ENCODE measurements around the gene EFHD1. TPM values are rescaled to one million over a fixed set of nuclear protein-coding genes. Genes with fewer than 3 reads are reported as not detected.
"Not testable (repeated sequence)": the region's sequence is repeated elsewhere in the genome, so short reads cannot be mapped to it uniquely, and the experiment has no call there.

EFHD1 gene
- total and polyA plus RNA-seq, 2 donors = 1.4 to 22.1 TPM

GRCh38 chr2:232697807-232698110, 64.4 kb downstream of the EFHD1 start:
- under 1% methylated on average over 11 of the region's 11 CpGs for WGBS
- peaks cover 5% of the 10 kb centered on the region for H3K4me1 ChIP-seq (ENCODE audit: insufficient read depth)
- peak overlapping the region; percentile 87 for H3K27ac ChIP-seq (ENCODE audit: low read depth)
- H3K4me3 ChIP-seq (ENCODE audit: low read depth, low read length) = peak overlapping the region; percentile 98
- DNase-seq (ENCODE audit: extremely low spot score) = no peak
- H3K36me3 ChIP-seq (ENCODE audit: insufficient read depth) = no peaks in the 10 kb centered on the region

GRCh38 chr2:232698556-232699091, 65.2 kb downstream of the EFHD1 start:
- Histone ChIP-seq H3K4me3 (ENCODE audit: low read depth, low read length) (no peak overlapping the region), H3K4me1 (ENCODE audit: insufficient read depth) (peaks cover 5% of the 10 kb centered on the region), H3K36me3 (ENCODE audit: insufficient read depth) (no peaks in the 10 kb centered on the region), H3K27ac (ENCODE audit: low read depth) (no peak overlapping the region)
- WGBS = 69% methylated on average over 4 of the region's 4 CpGs
- DNase-seq (ENCODE audit: extremely low spot score) = no peak

GRCh38 chr2:232699110-232699509, 65.7 kb downstream of the EFHD1 start:
- Histone ChIP-seq H3K4me1 (ENCODE audit: insufficient read depth) (peaks cover 5% of the 10 kb centered on the region), H3K36me3 (ENCODE audit: insufficient read depth) (no peaks in the 10 kb centered on the region), H3K27ac (ENCODE audit: low read depth) (no peak overlapping the region), H3K4me3 (ENCODE audit: low read depth, low read length) (no peak overlapping the region)
- 85% methylated on average over 2 of the region's 2 CpGs for WGBS
- no peak for DNase-seq (ENCODE audit: extremely low spot score)

- 94% methylated on average over 1 of the region's 1 CpG for WGBS
These were observed 66.8 kb downstream of the EFHD1 start for GRCh38 chr2:232700154-232700553.

DNA sequence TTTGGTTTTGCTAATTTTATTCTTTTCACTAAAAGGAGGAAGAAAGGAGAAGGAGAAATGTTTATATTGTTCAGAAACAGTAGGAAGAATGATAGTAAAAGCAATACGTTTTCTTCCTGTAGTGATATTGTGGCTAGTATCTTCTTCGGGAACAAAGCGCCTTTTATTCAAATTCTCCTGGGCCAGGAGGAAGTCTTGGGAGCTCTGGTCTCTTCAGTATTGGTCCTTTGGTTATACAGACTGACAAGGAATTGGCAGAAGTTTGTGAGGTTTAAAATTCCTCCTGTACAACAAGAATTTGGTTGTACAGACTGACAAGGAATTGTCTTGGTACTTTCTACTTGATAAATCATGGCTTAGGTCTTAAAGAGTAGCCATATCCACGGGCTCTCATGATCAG, 73.7 kb downstream of the EFHD1 start:
- WGBS = 87% methylated on average over 4 of the region's 4 CpGs
- H3K4me1 ChIP-seq (ENCODE audit: insufficient read depth) = no peaks in the 10 kb centered on the region
- H3K27ac ChIP-seq (ENCODE audit: low read depth) = no peak overlapping the region
- no peak overlapping the region for H3K4me3 ChIP-seq (ENCODE audit: low read depth, low read length)
- no peak for DNase-seq (ENCODE audit: extremely low spot score)
- H3K36me3 ChIP-seq (ENCODE audit: insufficient read depth) = no peaks in the 10 kb centered on the region

More at GRCh38 chr2:232700154-232700553, 66.8 kb downstream of the EFHD1 start:
- H3K27ac ChIP-seq (ENCODE audit: low read depth) = no peak overlapping the region
- DNase-seq (ENCODE audit: extremely low spot score) = no peak
- H3K4me3 ChIP-seq (ENCODE audit: low read depth, low read length) = no peak overlapping the region
- H3K4me1 ChIP-seq (ENCODE audit: insufficient read depth) = peaks cover 5% of the 10 kb centered on the region
- H3K36me3 ChIP-seq (ENCODE audit: insufficient read depth) = no peaks in the 10 kb centered on the region

DNA sequence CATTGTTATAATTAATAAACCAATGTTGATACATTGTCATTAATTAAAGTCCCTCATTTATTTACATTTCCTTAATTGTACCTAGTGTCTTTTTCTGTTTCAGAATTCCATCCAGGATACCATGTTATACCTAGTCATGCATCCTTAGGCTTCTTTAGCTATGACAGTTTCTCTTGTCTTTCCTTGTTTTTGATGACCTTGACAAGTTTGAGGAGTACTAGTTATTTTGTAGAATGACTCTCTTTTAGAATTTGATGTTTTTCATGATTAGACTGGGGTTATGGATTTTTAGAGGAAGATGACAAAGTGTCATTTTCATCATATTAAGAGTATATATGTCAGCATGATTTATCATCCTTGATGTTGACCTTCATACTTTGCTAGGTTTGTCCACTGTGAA, 80.1 kb downstream of the EFHD1 start:
- DNase-seq (ENCODE audit: extremely low spot score) = no peak
- Histone ChIP-seq H3K27ac (ENCODE audit: low read depth) (no peak overlapping the region), H3K4me3 (ENCODE audit: low read depth, low read length) (no peak overlapping the region), H3K36me3 (ENCODE audit: insufficient read depth) (peaks cover 2% of the 10 kb centered on the region), H3K4me1 (ENCODE audit: insufficient read depth) (no peaks in the 10 kb centered on the region)

- no peak overlapping the region for H3K27ac ChIP-seq (ENCODE audit: low read depth)
- DNase-seq (ENCODE audit: extremely low spot score) = no peak
- peaks cover 2% of the 10 kb centered on the region for H3K36me3 ChIP-seq (ENCODE audit: insufficient read depth)
- no peak overlapping the region for H3K4me3 ChIP-seq (ENCODE audit: low read depth, low read length)
- no peaks in the 10 kb centered on the region for H3K4me1 ChIP-seq (ENCODE audit: insufficient read depth)
- WGBS = 82% methylated on average over 3 of the region's 3 CpGs
These were observed 81.6 kb downstream of the EFHD1 start for GRCh38 chr2:232714969-232715368.

DNA sequence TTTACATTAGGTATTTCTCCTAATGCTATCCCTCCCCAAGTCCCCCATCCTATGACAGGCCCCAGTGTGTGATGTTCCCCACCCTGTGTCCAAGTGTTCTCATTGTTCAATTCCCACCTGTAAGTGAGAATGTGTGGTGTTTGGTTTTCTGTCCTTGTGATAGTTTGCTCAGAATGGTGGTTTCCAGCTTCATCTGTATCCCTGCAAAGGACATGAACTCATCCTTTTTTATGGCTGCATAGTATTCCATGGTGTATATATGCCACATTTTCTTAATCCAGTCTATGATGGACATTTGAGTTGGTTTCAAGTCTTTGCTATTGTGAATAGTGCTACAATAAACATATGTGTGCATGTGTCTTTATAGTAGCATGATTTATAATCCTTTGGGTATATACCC, 86.7 kb downstream of the EFHD1 start:
- DNase-seq (ENCODE audit: extremely low spot score); H3K36me3 ChIP-seq (ENCODE audit: insufficient read depth); H3K27ac ChIP-seq (ENCODE audit: low read depth); H3K4me3 ChIP-seq (ENCODE audit: low read depth, low read length); H3K4me1 ChIP-seq (ENCODE audit: insufficient read depth): not testable (repeated sequence)

DNA sequence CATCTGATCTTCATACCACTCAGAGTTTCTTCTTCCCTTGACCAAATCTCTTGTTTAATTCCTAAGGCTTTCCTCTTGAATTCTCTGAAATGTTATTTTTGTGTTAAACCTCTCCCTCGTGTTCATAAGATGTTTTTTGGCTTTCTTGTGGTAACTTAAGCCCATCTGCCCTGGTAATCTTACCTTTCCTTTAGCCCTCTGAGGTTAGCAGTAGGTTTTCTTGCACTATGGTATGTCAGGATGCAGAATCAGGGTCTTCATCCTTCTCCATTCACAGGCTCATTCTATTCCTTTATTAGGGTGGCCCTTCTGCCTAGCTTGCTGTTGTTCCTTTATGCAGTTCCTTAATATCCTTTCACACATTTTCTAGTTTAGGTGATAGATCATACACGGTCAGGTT, 87.9 kb downstream of the EFHD1 start:
- H3K36me3 ChIP-seq (ENCODE audit: insufficient read depth) = peaks cover 2% of the 10 kb centered on the region
- no peak overlapping the region for H3K4me3 ChIP-seq (ENCODE audit: low read depth, low read length)
- no peak for DNase-seq (ENCODE audit: extremely low spot score)
- no peak overlapping the region for H3K27ac ChIP-seq (ENCODE audit: low read depth)
- peaks cover 1% of the 10 kb centered on the region for H3K4me1 ChIP-seq (ENCODE audit: insufficient read depth)
- WGBS = 84% methylated on average over 2 of the region's 2 CpGs

DNA sequence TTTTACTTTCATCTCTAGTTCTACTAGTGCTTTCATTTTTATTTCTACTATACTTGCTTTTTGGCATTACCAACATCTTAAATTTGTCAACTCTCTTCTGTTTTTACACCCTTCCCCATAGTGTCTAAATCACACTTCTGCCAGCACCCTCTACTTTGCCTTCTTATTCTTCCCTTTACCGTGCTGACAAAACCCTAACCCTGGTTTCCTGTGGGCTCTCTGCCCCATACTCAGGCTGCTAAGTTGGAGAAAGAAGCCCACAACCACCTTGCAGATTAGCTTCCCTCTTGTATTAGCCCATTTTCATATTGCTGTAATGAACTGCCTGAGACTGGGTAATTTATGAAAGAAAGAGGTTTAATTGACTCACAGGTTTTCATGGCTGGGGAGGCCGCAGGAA, 88.5 kb downstream of the EFHD1 start:
- no peak for DNase-seq (ENCODE audit: extremely low spot score)
- WGBS = 79% methylated on average over 2 of the region's 2 CpGs
- H3K4me3 ChIP-seq (ENCODE audit: low read depth, low read length) = no peak overlapping the region
- H3K4me1 ChIP-seq (ENCODE audit: insufficient read depth) = peaks cover 1% of the 10 kb centered on the region
- no peak overlapping the region for H3K27ac ChIP-seq (ENCODE audit: low read depth)
- peaks cover 2% of the 10 kb centered on the region for H3K36me3 ChIP-seq (ENCODE audit: insufficient read depth)

DNA sequence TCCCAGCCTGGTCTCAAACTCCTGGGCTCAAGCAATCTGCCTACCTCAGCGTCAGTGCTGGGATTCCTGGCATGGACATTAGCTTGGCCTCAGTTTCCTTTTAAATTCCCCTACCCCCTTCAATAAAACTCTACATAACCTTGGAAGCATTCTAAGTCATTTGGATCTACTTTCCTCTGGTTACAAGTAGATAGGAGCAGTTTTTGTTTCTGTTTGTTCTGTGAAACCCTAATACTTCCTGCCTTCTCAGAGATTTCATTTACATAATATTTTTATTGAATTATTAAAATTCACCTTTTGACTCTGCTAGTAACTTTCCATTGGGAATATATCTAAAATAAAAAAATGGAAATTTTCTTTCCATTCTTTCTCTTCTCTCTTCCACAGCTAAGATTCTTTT, 89.6 kb downstream of the EFHD1 start:
- WGBS = 80% methylated on average over 1 of the region's 1 CpG
- Histone ChIP-seq H3K4me1 (ENCODE audit: insufficient read depth) (peaks cover 1% of the 10 kb centered on the region), H3K27ac (ENCODE audit: low read depth) (no peak overlapping the region), H3K4me3 (ENCODE audit: low read depth, low read length) (no peak overlapping the region), H3K36me3 (ENCODE audit: insufficient read depth) (no peaks in the 10 kb centered on the region)
- DNase-seq (ENCODE audit: extremely low spot score) = no peak

- DNase-seq (ENCODE audit: extremely low spot score) = no peak
- Histone ChIP-seq H3K4me1 (ENCODE audit: insufficient read depth) (no peaks in the 10 kb centered on the region), H3K27ac (ENCODE audit: low read depth) (no peak overlapping the region), H3K36me3 (ENCODE audit: insufficient read depth) (peaks cover 2% of the 10 kb centered on the region), H3K4me3 (ENCODE audit: low read depth, low read length) (no peak overlapping the region)
- 97% methylated on average over 3 of the region's 3 CpGs for whole genome bisulfite sequencing
These were observed 95.4 kb downstream of the EFHD1 start for GRCh38 chr2:232728785-232729184.

- Histone ChIP-seq H3K4me3 (ENCODE audit: low read depth, low read length) (no peak overlapping the region), H3K4me1 (ENCODE audit: insufficient read depth) (no peaks in the 10 kb centered on the region), H3K27ac (ENCODE audit: low read depth) (no peak overlapping the region), H3K36me3 (ENCODE audit: insufficient read depth) (peaks cover 2% of the 10 kb centered on the region)
- DNase-seq (ENCODE audit: extremely low spot score) = no peak
- WGBS = 69% methylated on average over 2 of the region's 2 CpGs
These were observed 98.1 kb downstream of the EFHD1 start for GRCh38 chr2:232731470-232731869.

Data from urinary bladder (tissue), 4 donors.